HG03565 (cell line): ENCODE results near the gene GCNT2.
"Not testable (repeated sequence)": the region's sequence is repeated elsewhere in the genome, so short reads cannot be mapped to it uniquely, and the experiment has no call there.

Source experiments
- ATAC-seq: cut with Tn5 transposase; IDR thresholded peaks from one replicate; pipeline ENCODE4 v1.9.1; 2021; ENCODE audit warnings: mild to moderate bottlenecking, moderate library complexity; ENCODE audit not compliant: unreplicated experiment

The GCNT2 gene

GRCh38 chr6:10577112-10577511 lies 56.0 kb downstream of the GCNT2 start:
- no peak for ATAC-seq

GRCh38 chr6:10578723-10579122 lies 57.6 kb downstream of the GCNT2 start:
- no peak for ATAC-seq

- no peak for ATAC-seq
These were observed 58.7 kb downstream of the GCNT2 start for GRCh38 chr6:10579803-10580202.

GRCh38 chr6:10580570-10580969 lies 59.4 kb downstream of the GCNT2 start:
- ATAC-seq = no peak

- ATAC-seq = not testable (repeated sequence)
These were observed 60.3 kb downstream of the GCNT2 start for GRCh38 chr6:10581402-10581801.

GRCh38 chr6:10582774-10583508 lies 61.8 kb downstream of the GCNT2 start:
- no peak for ATAC-seq

GRCh38 chr6:10583509-10583901 lies 62.4 kb downstream of the GCNT2 start:
- ATAC-seq = no peak

- ATAC-seq = no peak
These were observed 63.5 kb downstream of the GCNT2 start for GRCh38 chr6:10584607-10585006.

GRCh38 chr6:10585209-10585845 lies 64.2 kb downstream of the GCNT2 start:
- ATAC-seq = no peak

GRCh38 chr6:10586302-10586701 lies 65.2 kb downstream of the GCNT2 start:
- no peak for ATAC-seq

GRCh38 chr6:10587656-10588406 lies 66.7 kb downstream of the GCNT2 start:
- ATAC-seq = no peak

GRCh38 chr6:10588562-10589428 lies 67.6 kb downstream of the GCNT2 start:
- ATAC-seq = no peak

GRCh38 chr6:10589429-10589727 lies 68.2 kb downstream of the GCNT2 start:
- no peak for ATAC-seq

- no peak for ATAC-seq
These were observed 68.8 kb downstream of the GCNT2 start for GRCh38 chr6:10589983-10590382.

- ATAC-seq = no peak
These were observed 70.4 kb downstream of the GCNT2 start for GRCh38 chr6:10591422-10592160.

GRCh38 chr6:10595731-10596664 lies 74.8 kb downstream of the GCNT2 start:
- no peak for ATAC-seq

GRCh38 chr6:10597499-10598001 lies 76.4 kb downstream of the GCNT2 start:
- ATAC-seq = no peak

- no peak for ATAC-seq
These were observed 77.2 kb downstream of the GCNT2 start for GRCh38 chr6:10598084-10598960.
